B cell (primary cell): Measurements from ENCODE around the gene IL25. TPM values are rescaled to one million over a fixed set of nuclear protein-coding genes. Genes with fewer than 3 reads are reported as not detected.

Experiments
- ATAC-seq: fragments of 200-7000 bp; cut with Tn5 transposase; one replicate; pipeline ENCODE4 v1.10.0; 2021; ENCODE audit warnings: low read depth, mild to moderate bottlenecking, moderate number of reproducible peaks, moderate library complexity
- CTCF ChIA-PET: fragments of 350-600 bp; sonication (Branson Sonifier 250); formaldehyde crosslinking; loops from one replicate; lab custom pipeline; 2021; ENCODE audit warnings: antibody characterized with exemption, inconsistent platforms; lab: Charles Lee
- POLR2A ChIA-PET: fragments of 350-600 bp; sonication (Branson Sonifier 250); formaldehyde crosslinking; loops from one replicate; lab custom pipeline; 2021; ENCODE audit warnings: antibody characterized with exemption; lab: Charles Lee
- DNase-seq: peaks from one replicate; pipeline ENCODE4 v3.0.0; 2013
- H2AFZ ChIP-seq: 2 replicates; pipeline ENCODE4 v1.6.1; 2012; ENCODE audit warnings: mild to moderate bottlenecking, low read depth, low read length; ENCODE audit not compliant: insufficient read depth, poor library complexity, severe bottlenecking
- H3K27ac ChIP-seq, 2 donors: 1 replicate in 1 of 2; 2 replicates in 1 of 2; pipeline ENCODE4 v1.5.1; 2012 to 2013; ENCODE audit warnings: low read length in 2 of 2, mild to moderate bottlenecking in 2 of 2, moderate library complexity in 1 of 2
- H3K27me3 ChIP-seq, 4 experiments: fragments of 200-600 bp in 1 of 4; sonication (generic) in 1 of 4; replicated peaks in 1 of 4; 1 replicate in 2 of 4; 2 replicates in 2 of 4; pipeline versions ENCODE4 v1.6.1 to v1.7.0; 2013 to 2016; ENCODE audit warnings: low read length in 3 of 4, mild to moderate bottlenecking in 2 of 4, mixed read lengths in 1 of 4, moderate library complexity in 1 of 4; ENCODE audit not compliant: insufficient read depth in 4 of 4, control insufficient read depth in 3 of 4; ENCODE audit errors: control extremely low read depth in 1 of 4
- H3K36me3 ChIP-seq, 2 experiments: replicated peaks in 1 of 2; 1 replicate in 1 of 2; 2 replicates in 1 of 2; pipeline versions ENCODE4 v1.6.1 to v1.7.1; 2013; ENCODE audit warnings: low read length in 1 of 2; ENCODE audit not compliant: insufficient read depth in 2 of 2, control insufficient read depth in 1 of 2; ENCODE audit errors: control extremely low read depth in 1 of 2, extremely low read depth in 1 of 2
- H3K4me1 ChIP-seq, 2 donors: fragments of 200-600 bp in 1 of 2; sonication (generic) in 1 of 2; 1 replicate in 1 of 2; 2 replicates in 1 of 2; pipeline versions ENCODE4 v1.5.1 to v1.6.1; 2013 to 2017; ENCODE audit warnings: low read length in 2 of 2; ENCODE audit not compliant: control insufficient read depth in 2 of 2, insufficient read depth in 2 of 2
- H3K4me2 ChIP-seq: replicated peaks from 2 replicates; pipeline ENCODE3; 2012; ENCODE audit warnings: mild to moderate bottlenecking, low read depth, low read length; ENCODE audit not compliant: poor library complexity, severe bottlenecking
- H3K4me3 ChIP-seq, 5 experiments: fragments of 200-600 bp in 1 of 5; sonication (generic) in 1 of 5; 1 replicate in 3 of 5; 2 replicates in 2 of 5; pipeline versions ENCODE4 v1.5.1 to v1.7.0; 2011 to 2016; ENCODE audit warnings: low read length in 4 of 5, mild to moderate bottlenecking in 4 of 5, low read depth in 2 of 5, control low read depth in 1 of 5, moderate library complexity in 1 of 5; ENCODE audit not compliant: insufficient read depth in 1 of 5; ENCODE audit errors: control extremely low read depth in 1 of 5, extremely low read depth in 1 of 5
- H3K79me2 ChIP-seq: fragments of 200-600 bp; sonication (generic); one replicate; pipeline ENCODE4 v1.6.0; 2016; ENCODE audit warnings: low read length; ENCODE audit not compliant: control insufficient read depth, insufficient read depth
- H3K9ac ChIP-seq: fragments of 200-600 bp; sonication (generic); 2 replicates; pipeline ENCODE4 v1.6.1; 2017; ENCODE audit warnings: mild to moderate bottlenecking, low read length, moderate library complexity
- H3K9me3 ChIP-seq, 3 donors: one replicate each; pipeline versions ENCODE4 v1.6.1 to v1.7.1; 2013; ENCODE audit warnings: low read length in 2 of 3; ENCODE audit not compliant: control insufficient read depth in 2 of 3, insufficient read depth in 1 of 3; ENCODE audit errors: control extremely low read depth in 1 of 3
- H4K20me1 ChIP-seq: 2 replicates; pipeline ENCODE4 v1.6.0; 2012; ENCODE audit warnings: mild to moderate bottlenecking, low read length; ENCODE audit not compliant: insufficient read depth, control insufficient read depth, poor library complexity, severe bottlenecking
- H3K27ac Mint-ChIP-seq: one replicate; pipeline ENCODE4 v1.8.0; 2021; ENCODE audit warnings: mixed read lengths
- H3K27me3 Mint-ChIP-seq: one replicate; pipeline ENCODE4 v1.8.0; 2021; ENCODE audit warnings: mixed read lengths
- H3K4me1 Mint-ChIP-seq: one replicate; pipeline ENCODE4 v1.8.0; 2021; ENCODE audit warnings: mixed read lengths
- H3K4me3 Mint-ChIP-seq: one replicate; pipeline ENCODE4 v1.8.0; 2021; ENCODE audit warnings: mixed read lengths
- H3K9me3 Mint-ChIP-seq: one replicate; pipeline ENCODE4 v1.8.0; 2022; ENCODE audit warnings: mixed read lengths; ENCODE audit not compliant: insufficient read depth
- EZH2 ChIP-seq: IDR thresholded peaks from 2 replicates; pipeline ENCODE4 v1.6.1; 2012; ENCODE audit warnings: borderline replicate concordance, low read depth, mild to moderate bottlenecking, moderate library complexity, low read length; ENCODE audit not compliant: insufficient read depth, poor library complexity, severe bottlenecking
- WGBS: methylation state at CpG from one replicate; pipeline ENCODE4 v1.1.5; 2013; ENCODE audit warnings: missing lambda C conversion rate; ENCODE audit not compliant: insufficient coverage; 5-methylcytosine and 5-hydroxymethylcytosine counted together
- intact Hi-C: fragments of 100-400 bp; cut with micrococcal nuclease; formaldehyde crosslinking; loops from one replicate; pipeline ENCODE4 v1.10.0; 2022
- polyA plus RNA-seq: library from polyadenylated mRNA; depleted of rRNA; stranded (reverse); fragments of >200 nt; gene quantifications from 2 replicates; pipeline ENCODE4 v1.2.3, GENCODE V29; 2012
- total RNA-seq, 2 donors: library from RNA; stranded (reverse); fragments of 120-200 nt in 1 of 2; gene quantifications; 1 replicate in 1 of 2; 2 replicates in 1 of 2; pipeline versions ENCODE4 v1.2.3 to v1.2.4, GENCODE V29; 2013 to 2022
- TF ChIP-seq, protein P1 (sequence below): fragments of 200-600 bp; IDR thresholded peaks from one replicate; pipeline ENCODE4 v1.8.0; 2022; ENCODE audit warnings: antibody characterized with exemption, mild to moderate bottlenecking

Gene IL25
- total and polyA plus RNA-seq, 2 donors (not counting 1 experiment from before 2014, with no cell fraction given) = not detected

DNA sequence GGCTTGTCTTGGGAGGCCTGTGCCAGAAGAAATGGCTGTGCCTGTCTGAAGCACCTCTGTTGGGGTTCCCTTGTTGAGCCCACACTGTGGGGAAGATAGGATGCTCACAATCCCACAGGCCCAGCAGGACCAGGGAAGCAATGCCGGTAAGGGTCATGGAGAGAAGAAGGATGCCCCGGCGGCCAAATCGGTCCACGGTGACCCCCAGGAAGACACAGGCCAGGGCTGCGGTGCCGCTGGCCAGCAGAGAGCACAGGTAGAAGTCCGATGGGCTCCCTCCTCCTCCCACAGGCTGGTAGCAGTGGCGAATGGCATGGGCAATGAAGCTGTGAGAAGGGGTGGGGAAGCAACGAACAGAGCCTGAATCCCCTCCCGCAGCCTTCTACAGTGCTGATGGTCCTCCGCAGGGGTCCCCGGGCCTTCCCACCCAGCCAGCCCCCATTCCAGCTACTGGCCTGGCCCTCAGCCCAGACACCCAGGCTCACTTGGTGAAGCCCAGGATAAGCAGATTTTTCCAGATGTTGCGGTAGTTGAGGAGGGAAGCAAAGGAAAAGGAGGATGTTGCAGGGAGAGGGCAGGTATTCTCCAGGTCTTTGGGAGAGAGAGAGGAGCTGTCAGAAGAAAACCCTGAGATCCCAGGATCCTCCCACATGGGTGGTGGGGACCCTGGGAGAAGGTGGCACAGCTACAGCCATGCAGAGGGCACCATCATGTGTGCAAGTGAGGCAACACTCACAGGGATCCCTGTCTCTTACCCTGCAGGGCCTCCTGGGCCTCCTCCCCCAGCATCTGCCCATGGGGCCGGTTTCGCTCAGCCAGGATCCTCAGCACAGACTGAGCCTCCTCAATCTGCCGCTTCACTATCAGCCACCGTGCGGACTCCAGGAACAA, 25.0 kb upstream of the IL25 start:
- H3K79me2 ChIP-seq = no peaks in the 10 kb centered on the region
- no peaks in the 10 kb centered on the region for H3K9me3 Mint-ChIP-seq
- H3K27me3 ChIP-seq = peaks cover 0 to 28% (median 18%) of the 10 kb centered on the region in 4 experiments
- no peaks in the 10 kb centered on the region for H4K20me1 ChIP-seq
- H3K27me3 Mint-ChIP-seq = peaks cover 30% of the 10 kb centered on the region
- H3K4me3 Mint-ChIP-seq = no peak overlapping the region
- no peak overlapping the region for H3K4me3 ChIP-seq
- ChIA-PET POLR2A (no interaction called here), CTCF (no interaction called here)
- intact Hi-C loops = no loop called here
- no peak overlapping the region for H3K4me2 ChIP-seq
- peaks cover 7 to 11% of the 10 kb centered on the region in 2 donors for H3K4me1 ChIP-seq
- H3K36me3 ChIP-seq = no peaks in the 10 kb centered on the region
- peaks cover 7% of the 10 kb centered on the region for H3K4me1 Mint-ChIP-seq
- no peak overlapping the region for H2AFZ ChIP-seq
- TF ChIP-seq EZH2 = no peak
- TF ChIP-seq, protein P1, sequence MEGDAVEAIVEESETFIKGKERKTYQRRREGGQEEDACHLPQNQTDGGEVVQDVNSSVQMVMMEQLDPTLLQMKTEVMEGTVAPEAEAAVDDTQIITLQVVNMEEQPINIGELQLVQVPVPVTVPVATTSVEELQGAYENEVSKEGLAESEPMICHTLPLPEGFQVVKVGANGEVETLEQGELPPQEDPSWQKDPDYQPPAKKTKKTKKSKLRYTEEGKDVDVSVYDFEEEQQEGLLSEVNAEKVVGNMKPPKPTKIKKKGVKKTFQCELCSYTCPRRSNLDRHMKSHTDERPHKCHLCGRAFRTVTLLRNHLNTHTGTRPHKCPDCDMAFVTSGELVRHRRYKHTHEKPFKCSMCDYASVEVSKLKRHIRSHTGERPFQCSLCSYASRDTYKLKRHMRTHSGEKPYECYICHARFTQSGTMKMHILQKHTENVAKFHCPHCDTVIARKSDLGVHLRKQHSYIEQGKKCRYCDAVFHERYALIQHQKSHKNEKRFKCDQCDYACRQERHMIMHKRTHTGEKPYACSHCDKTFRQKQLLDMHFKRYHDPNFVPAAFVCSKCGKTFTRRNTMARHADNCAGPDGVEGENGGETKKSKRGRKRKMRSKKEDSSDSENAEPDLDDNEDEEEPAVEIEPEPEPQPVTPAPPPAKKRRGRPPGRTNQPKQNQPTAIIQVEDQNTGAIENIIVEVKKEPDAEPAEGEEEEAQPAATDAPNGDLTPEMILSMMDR = no peak
- no peak overlapping the region for H3K27ac Mint-ChIP-seq
- peaks cover 0 to 3% (median 2%) of the 10 kb centered on the region in 3 donors for H3K9me3 ChIP-seq
- no peak for ATAC-seq
- H3K27ac ChIP-seq = no peak overlapping the region
- WGBS = 96% methylated on average over 9 of the region's 19 CpGs
- no peak for DNase-seq
- no peak overlapping the region for H3K9ac ChIP-seq

DNA sequence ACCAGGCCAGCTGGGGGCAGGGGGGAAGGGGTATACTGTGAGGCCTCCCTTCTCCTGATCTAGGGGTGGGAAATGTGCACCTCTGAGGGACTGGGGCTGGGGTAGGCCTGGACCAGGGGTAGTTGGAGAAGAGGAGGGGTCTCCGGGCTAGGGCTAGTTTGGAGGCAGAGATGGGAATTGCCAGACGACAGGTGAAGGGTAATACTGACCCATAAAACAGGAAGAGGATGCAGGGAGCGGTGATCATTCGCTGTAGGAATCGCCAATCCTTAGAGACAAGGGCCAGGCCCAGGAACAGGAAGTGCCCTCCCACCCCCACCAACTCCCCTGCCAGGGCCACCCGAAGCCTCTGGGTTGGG, 24.3 kb upstream of the IL25 start:
- no peak overlapping the region for H3K27ac Mint-ChIP-seq
- Histone ChIP-seq H3K79me2 (no peaks in the 10 kb centered on the region), H3K4me3 (no peak overlapping the region), H3K4me1 (peaks cover 11 to 15% of the 10 kb centered on the region in 2 donors), H3K9me3 (peaks cover 0 to 4% (median 3%) of the 10 kb centered on the region in 3 donors), H3K27me3 (peaks cover 0 to 34% (median 20%) of the 10 kb centered on the region in 4 experiments), H2AFZ (no peak overlapping the region), H3K27ac (no peak overlapping the region), H3K36me3 (no peaks in the 10 kb centered on the region), H4K20me1 (no peaks in the 10 kb centered on the region), H3K9ac (no peak overlapping the region), H3K4me2 (no peak overlapping the region)
- WGBS = 93% methylated on average over 3 of the region's 6 CpGs
- no peak for ATAC-seq
- H3K27me3 Mint-ChIP-seq = peaks cover 33% of the 10 kb centered on the region
- CTCF ChIA-PET = no interaction called here
- no peaks in the 10 kb centered on the region for H3K9me3 Mint-ChIP-seq
- no peak for DNase-seq
- intact Hi-C loops = no loop called here
- H3K4me1 Mint-ChIP-seq = peaks cover 13% of the 10 kb centered on the region
- no peak overlapping the region for H3K4me3 Mint-ChIP-seq
- POLR2A ChIA-PET = no interaction called here
- no peak for TF ChIP-seq EZH2
- TF ChIP-seq, protein P1 = no peak
